Measurements from ENCODE around the gene TTC9B. TPM values are rescaled to one million over a fixed set of nuclear protein-coding genes. Genes with fewer than 3 reads are reported as not detected.

Gene TTC9B
- total and polyA plus RNA-seq, 2 of the 8 experiments (the other 6 are each of a cell fraction or from before 2014, with no cell fraction given), result 0.26 TPM; not detected in 1

- TF ChIP-seq NANOG (IDR thresholded peaks at IDR 0.05; ENCODE audit: insufficient read depth, low read depth, low read length, poor library complexity, severe bottlenecking), result no peak
- TF ChIP-seq SP2 (IDR thresholded peaks at IDR 0.05; ENCODE audit: low read length), result no peak
- TF ChIP-seq CHD7 (IDR thresholded peaks at IDR 0.05; ENCODE audit: insufficient replicate concordance, low read length), result no peak
- no peak for TF ChIP-seq ATF3 (IDR thresholded peaks at IDR 0.05; ENCODE audit: insufficient read depth, low read depth, low read length)
- no peak for TF ChIP-seq ASH2L (IDR thresholded peaks at IDR 0.05; ENCODE audit: low read length)
- TF ChIP-seq CEBPB (IDR thresholded peaks at IDR 0.05; ENCODE audit: low read depth, low read length), result no peak
- no peak for TF ChIP-seq USF2 (IDR thresholded peaks at IDR 0.05; ENCODE audit: low read length)
Observed at GRCh38 chr19:40217934-40218890, at the start of gene TTC9B (continued).

All from H1 (cell line).